ENCODE measurements around the gene FKBP15. TPM values are rescaled to one million over a fixed set of nuclear protein-coding genes. Genes with fewer than 3 reads are reported as not detected.

FKBP15 gene
- total and polyA plus RNA-seq, 2 of the 13 experiments (the other 11 are each of a cell fraction or from before 2014, with no cell fraction given) = 12.3 to 18.6 TPM

DNA sequence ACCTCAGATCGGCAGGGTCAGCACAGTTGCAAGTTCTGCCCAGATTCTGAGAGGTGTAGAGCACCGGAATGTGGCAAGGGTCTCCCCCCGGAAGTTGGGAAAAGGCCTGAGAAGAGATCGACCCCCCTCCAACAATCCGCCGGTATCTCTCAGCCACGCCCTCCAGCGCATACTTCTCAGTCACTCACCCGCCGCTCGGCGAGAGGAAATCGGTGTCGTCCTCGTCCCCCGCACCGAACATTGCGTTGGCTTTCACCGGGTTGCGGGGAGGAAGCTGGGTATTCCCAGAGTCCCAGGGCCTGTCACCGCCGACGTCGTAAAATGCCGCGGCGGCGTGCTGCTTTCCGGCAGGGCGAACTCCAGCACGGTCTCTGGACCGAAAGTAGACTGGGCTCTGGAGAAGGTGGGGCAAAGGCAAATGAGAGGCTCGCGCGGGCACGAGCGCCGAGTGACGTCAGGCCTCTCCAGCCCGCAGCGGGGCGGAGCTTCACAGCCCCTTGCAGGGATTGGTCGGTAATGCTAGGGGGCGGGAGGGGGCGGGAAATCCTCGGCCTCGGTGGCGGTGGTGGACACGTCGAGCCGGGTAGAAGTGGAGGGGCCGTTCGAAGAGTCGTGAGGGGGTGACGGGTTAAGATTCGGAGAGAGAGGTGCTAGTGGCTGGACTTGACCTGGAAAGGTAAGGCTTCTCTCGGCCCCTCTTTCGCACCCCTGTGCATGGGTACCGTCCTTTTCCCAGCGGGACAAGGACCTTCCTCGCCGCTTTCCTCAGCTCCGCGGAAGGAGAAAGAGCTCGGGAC, at the start of gene FKBP15, which contains the start of gene SLC31A1 (continued):
- TF ChIP-seq ZNF12 (CRISPR knock-in tag; IDR thresholded peaks at IDR 0.05) (peak; percentile 59; the same call in 1 of the 2 replicates), SAFB2 (CRISPR knock-in tag; IDR thresholded peaks at IDR 0.05; ENCODE audit: borderline replicate concordance, low read depth) (peak; percentile 34; the same call in 1 of the 2 replicates), RARA (CRISPR knock-in tag; IDR thresholded peaks at IDR 0.05) (0 out of 2 replicates have a peak, but pooled peaks have one; percentile 10), GZF1 (CRISPR knock-in tag; IDR thresholded peaks at IDR 0.05) (peak; percentile 63), ZNF670 (CRISPR knock-in tag; IDR thresholded peaks at IDR 0.05; ENCODE audit: borderline replicate concordance) (no peak), HIVEP1 (CRISPR knock-in tag; IDR thresholded peaks at IDR 0.05) (peak; percentile 81), KLF16 (CRISPR knock-in tag; IDR thresholded peaks at IDR 0.05) (peak in 1 of 2 experiments; percentile 51; a peak in 2 of 4 replicates), SKI (IDR thresholded peaks at IDR 0.05; ENCODE audit: partially characterized antibody) (peak; percentile 60), NR2C2 (CRISPR knock-in tag; IDR thresholded peaks at IDR 0.05; ENCODE audit: borderline replicate concordance) (peak; percentile 92), ZMYM2 (CRISPR knock-in tag; IDR thresholded peaks at IDR 0.05) (no peak), HOXA3 (CRISPR knock-in tag; IDR thresholded peaks at IDR 0.05) (peak; percentile 74), ZNF274 (CRISPR knock-in tag; IDR thresholded peaks at IDR 0.05) (no peak), RFX5 (IDR thresholded peaks at IDR 0.05; ENCODE audit: low read depth, low read length) (0 out of 2 replicates have a peak, but pooled peaks have one; percentile 45), MED8 (CRISPR knock-in tag; IDR thresholded peaks at IDR 0.05; ENCODE audit: insufficient replicate concordance) (no peak), RXRB (CRISPR knock-in tag; IDR thresholded peaks at IDR 0.05; ENCODE audit: borderline replicate concordance) (peak; percentile 35; the same call in 1 of the 2 replicates), ZSCAN29 (CRISPR knock-in tag; conservative IDR thresholded peaks at IDR 0.05) (0 out of 2 replicates have a peak, but pooled peaks have one; percentile 13), PITX1 (CRISPR knock-in tag; IDR thresholded peaks at IDR 0.05) (peak; percentile 52; the same call in 1 of the 2 replicates), ZNF121 (CRISPR knock-in tag; IDR thresholded peaks at IDR 0.05) (no peak)
- TF ChIP-seq, protein P1, sequence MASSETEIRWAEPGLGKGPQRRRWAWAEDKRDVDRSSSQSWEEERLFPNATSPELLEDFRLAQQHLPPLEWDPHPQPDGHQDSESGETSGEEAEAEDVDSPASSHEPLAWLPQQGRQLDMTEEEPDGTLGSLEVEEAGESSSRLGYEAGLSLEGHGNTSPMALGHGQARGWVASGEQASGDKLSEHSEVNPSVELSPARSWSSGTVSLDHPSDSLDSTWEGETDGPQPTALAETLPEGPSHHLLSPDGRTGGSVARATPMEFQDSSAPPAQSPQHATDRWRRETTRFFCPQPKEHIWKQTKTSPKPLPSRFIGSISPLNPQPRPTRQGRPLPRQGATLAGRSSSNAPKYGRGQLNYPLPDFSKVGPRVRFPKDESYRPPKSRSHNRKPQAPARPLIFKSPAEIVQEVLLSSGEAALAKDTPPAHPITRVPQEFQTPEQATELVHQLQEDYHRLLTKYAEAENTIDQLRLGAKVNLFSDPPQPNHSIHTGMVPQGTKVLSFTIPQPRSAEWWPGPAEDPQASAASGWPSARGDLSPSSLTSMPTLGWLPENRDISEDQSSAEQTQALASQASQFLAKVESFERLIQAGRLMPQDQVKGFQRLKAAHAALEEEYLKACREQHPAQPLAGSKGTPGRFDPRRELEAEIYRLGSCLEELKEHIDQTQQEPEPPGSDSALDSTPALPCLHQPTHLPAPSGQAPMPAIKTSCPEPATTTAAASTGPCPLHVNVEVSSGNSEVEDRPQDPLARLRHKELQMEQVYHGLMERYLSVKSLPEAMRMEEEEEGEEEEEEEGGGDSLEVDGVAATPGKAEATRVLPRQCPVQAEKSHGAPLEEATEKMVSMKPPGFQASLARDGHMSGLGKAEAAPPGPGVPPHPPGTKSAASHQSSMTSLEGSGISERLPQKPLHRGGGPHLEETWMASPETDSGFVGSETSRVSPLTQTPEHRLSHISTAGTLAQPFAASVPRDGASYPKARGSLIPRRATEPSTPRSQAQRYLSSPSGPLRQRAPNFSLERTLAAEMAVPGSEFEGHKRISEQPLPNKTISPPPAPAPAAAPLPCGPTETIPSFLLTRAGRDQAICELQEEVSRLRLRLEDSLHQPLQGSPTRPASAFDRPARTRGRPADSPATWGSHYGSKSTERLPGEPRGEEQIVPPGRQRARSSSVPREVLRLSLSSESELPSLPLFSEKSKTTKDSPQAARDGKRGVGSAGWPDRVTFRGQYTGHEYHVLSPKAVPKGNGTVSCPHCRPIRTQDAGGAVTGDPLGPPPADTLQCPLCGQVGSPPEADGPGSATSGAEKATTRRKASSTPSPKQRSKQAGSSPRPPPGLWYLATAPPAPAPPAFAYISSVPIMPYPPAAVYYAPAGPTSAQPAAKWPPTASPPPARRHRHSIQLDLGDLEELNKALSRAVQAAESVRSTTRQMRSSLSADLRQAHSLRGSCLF (CRISPR knock-in tag; IDR thresholded peaks at IDR 0.05; ENCODE audit: borderline replicate concordance) = 0 out of 2 replicates have a peak, but pooled peaks have one; percentile 42
- TF ChIP-seq, protein P2, sequence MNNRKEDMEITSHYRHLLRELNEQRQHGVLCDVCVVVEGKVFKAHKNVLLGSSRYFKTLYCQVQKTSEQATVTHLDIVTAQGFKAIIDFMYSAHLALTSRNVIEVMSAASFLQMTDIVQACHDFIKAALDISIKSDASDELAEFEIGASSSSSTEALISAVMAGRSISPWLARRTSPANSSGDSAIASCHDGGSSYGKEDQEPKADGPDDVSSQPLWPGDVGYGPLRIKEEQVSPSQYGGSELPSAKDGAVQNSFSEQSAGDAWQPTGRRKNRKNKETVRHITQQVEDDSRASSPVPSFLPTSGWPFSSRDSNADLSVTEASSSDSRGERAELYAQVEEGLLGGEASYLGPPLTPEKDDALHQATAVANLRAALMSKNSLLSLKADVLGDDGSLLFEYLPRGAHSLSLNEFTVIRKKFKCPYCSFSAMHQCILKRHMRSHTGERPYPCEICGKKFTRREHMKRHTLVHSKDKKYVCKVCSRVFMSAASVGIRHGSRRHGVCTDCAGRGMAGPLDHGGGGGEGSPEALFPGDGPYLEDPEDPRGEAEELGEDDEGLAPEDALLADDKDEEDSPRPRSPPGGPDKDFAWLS (CRISPR knock-in tag; IDR thresholded peaks at IDR 0.05; ENCODE audit: borderline replicate concordance) = no peak

Measured in HepG2 (cell line).